Measurements from ENCODE around the gene GNB1L.

DNA sequence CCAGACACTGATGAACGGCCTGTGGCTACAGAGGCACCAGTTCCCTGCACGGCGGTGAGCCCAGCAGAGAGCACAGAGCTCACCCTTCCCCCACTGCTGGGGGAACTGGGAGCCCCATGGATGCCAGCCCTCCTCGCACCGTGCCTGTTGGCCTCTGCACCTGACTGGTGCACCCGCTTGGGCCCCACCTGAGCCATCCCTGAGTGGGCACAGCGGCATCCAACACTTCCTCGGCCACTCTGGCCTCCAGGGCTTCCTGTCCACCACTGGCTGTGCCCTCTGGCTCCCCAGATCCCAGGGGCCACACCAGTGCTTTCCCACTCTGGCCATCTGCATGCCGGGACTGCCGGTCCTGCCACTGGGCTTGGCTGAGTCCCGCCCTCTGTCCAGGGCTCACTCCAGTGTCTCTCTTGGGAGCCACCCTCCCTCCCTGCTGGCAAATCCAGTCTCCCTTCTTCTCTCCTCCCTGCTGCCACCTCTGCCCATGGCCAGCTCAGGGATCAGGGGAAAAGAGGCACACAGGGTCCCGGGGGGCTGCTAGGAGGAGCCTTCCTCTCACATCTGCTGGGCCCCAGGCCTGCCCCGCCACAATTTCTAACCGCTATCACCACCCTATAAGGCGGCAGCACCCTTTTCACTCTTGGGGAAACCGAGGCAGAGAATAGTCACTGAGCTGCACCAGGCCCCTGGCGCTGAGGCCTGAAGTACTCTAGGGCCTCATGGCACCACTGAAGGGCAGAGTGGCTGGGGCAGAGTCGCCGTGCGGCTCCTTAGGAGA, 33.0 kb downstream of the GNB1L start:
- no peak for TF ChIP-seq GATA2 (IDR thresholded peaks at IDR 0.05; ENCODE audit: low read depth, low read length)
- no peak for TF ChIP-seq GATA3 (IDR thresholded peaks at IDR 0.05; ENCODE audit: low read depth, low read length)

Measured in SH-SY5Y (cell line).